ENCODE measurements around the gene CHPF.

- TF ChIP-seq POLR2A (IDR thresholded peaks at IDR 0.05; ENCODE audit: borderline replicate concordance, extremely low read depth, insufficient read depth, insufficient read length) (no peak), POLR2AphosphoS5 (IDR thresholded peaks at IDR 0.05; ENCODE audit: low read depth, low read length) (no peak), RAD21 (IDR thresholded peaks at IDR 0.05; ENCODE audit: low read depth) (no peak), REST (IDR thresholded peaks at IDR 0.05; ENCODE audit: low read depth) (no peak), ZBTB33 (IDR thresholded peaks at IDR 0.05; ENCODE audit: extremely low read depth, insufficient replicate concordance, low read length) (no peak), EGR1 (IDR thresholded peaks at IDR 0.05; ENCODE audit: low read depth) (no peak), JUND (IDR thresholded peaks at IDR 0.05) (no peak)
These were observed 37.3 kb downstream of the CHPF start for GRCh38 chr2:219506153-219506801.

Measured in HCT116 (cell line).